HUES6 (cell line): ENCODE results near the gene SOS1.
"Not testable (repeated sequence)": the region's sequence is repeated elsewhere in the genome, so short reads cannot be mapped to it uniquely, and the experiment has no call there.

Source experiments
- H3K27ac ChIP-seq: 2 replicates; pipeline ENCODE4 v1.7.0; 2013; ENCODE audit warnings: low read depth, mild to moderate bottlenecking, low read length, inconsistent platforms
- H3K27me3 ChIP-seq: 2 replicates; pipeline ENCODE4 v1.6.1; 2013; ENCODE audit warnings: low read length; ENCODE audit not compliant: control insufficient read depth, insufficient read depth
- H3K36me3 ChIP-seq: 2 replicates; pipeline ENCODE4 v1.6.1; 2013; ENCODE audit warnings: low read length; ENCODE audit not compliant: control insufficient read depth, insufficient read depth
- H3K4me1 ChIP-seq: 2 replicates; pipeline ENCODE4 v1.6.1; 2013; ENCODE audit warnings: low read length; ENCODE audit not compliant: control insufficient read depth, insufficient read depth
- H3K4me3 ChIP-seq: 2 replicates; pipeline ENCODE4 v1.5.1; 2013; ENCODE audit warnings: low read depth, low read length
- H3K9ac ChIP-seq: one replicate; pipeline ENCODE4 v1.6.1; 2013; ENCODE audit warnings: mild to moderate bottlenecking, low read length
- H3K9me3 ChIP-seq: 2 replicates; pipeline ENCODE4 v1.6.1; 2013; ENCODE audit warnings: low read depth, low read length; ENCODE audit not compliant: control insufficient read depth, insufficient read depth

Gene SOS1

GRCh38 chr2:39120771-39121522, at the start of gene SOS1:
SOS1 (minus strand) TSS chr2:39121051; CDS start chr2:39120422, 629 bp downstream.
- Histone ChIP-seq H3K27ac (peak within 1 kb of the TSS; percentile 44), H3K4me1 (peaks cover 25% of the 10 kb centered on the region), H3K36me3 (no peaks in the 10 kb centered on the region), H3K4me3 (peak within 1 kb of the TSS; percentile 75), H3K9me3 (no peaks in the 10 kb centered on the region), H3K27me3 (no peaks in the 10 kb centered on the region), H3K9ac (peak within 1 kb of the TSS; percentile 75)

GRCh38 chr2:39164089-39164488, 43.2 kb upstream of the SOS1 start:
- H3K9me3 ChIP-seq = no peaks in the 10 kb centered on the region
- H3K4me1 ChIP-seq = peaks cover 6% of the 10 kb centered on the region; the same call in 1 of the 2 replicates
- no peaks in the 10 kb centered on the region for H3K27me3 ChIP-seq
- no peak overlapping the region for H3K4me3 ChIP-seq
- H3K27ac ChIP-seq = no peak overlapping the region
- no peaks in the 10 kb centered on the region for H3K36me3 ChIP-seq
- no peak overlapping the region for H3K9ac ChIP-seq

- Histone ChIP-seq H3K27me3 (no peaks in the 10 kb centered on the region), H3K27ac (no peak overlapping the region), H3K4me3 (no peak overlapping the region), H3K4me1 (peaks cover 6% of the 10 kb centered on the region; the same call in 1 of the 2 replicates), H3K36me3 (no peaks in the 10 kb centered on the region), H3K9me3 (no peaks in the 10 kb centered on the region), H3K9ac (no peak overlapping the region)
These were observed 40.1 kb upstream of the SOS1 start for GRCh38 chr2:39160982-39161381.

- no peaks in the 10 kb centered on the region for H3K9me3 ChIP-seq
- no peak overlapping the region for H3K27ac ChIP-seq
- no peaks in the 10 kb centered on the region for H3K36me3 ChIP-seq
- no peaks in the 10 kb centered on the region for H3K27me3 ChIP-seq
- no peak overlapping the region for H3K4me3 ChIP-seq
- H3K4me1 ChIP-seq = peaks cover 9% of the 10 kb centered on the region; the same call in 1 of the 2 replicates
- H3K9ac ChIP-seq = no peak overlapping the region
These were observed 38.4 kb upstream of the SOS1 start for GRCh38 chr2:39159283-39159682.

GRCh38 chr2:39158351-39158750, 37.5 kb upstream of the SOS1 start:
- no peaks in the 10 kb centered on the region for H3K27me3 ChIP-seq
- H3K27ac ChIP-seq = no peak overlapping the region
- no peaks in the 10 kb centered on the region for H3K9me3 ChIP-seq
- H3K4me1 ChIP-seq = peaks cover 9% of the 10 kb centered on the region; the same call in 1 of the 2 replicates
- H3K36me3 ChIP-seq = no peaks in the 10 kb centered on the region
- H3K4me3 ChIP-seq = no peak overlapping the region
- H3K9ac ChIP-seq = no peak overlapping the region

GRCh38 chr2:39156846-39157245, 36.0 kb upstream of the SOS1 start:
- peaks cover 3% of the 10 kb centered on the region; the same call in 1 of the 2 replicates for H3K4me1 ChIP-seq
- H3K27me3 ChIP-seq = no peaks in the 10 kb centered on the region
- no peak overlapping the region for H3K27ac ChIP-seq
- no peak overlapping the region for H3K9ac ChIP-seq
- no peaks in the 10 kb centered on the region for H3K36me3 ChIP-seq
- H3K9me3 ChIP-seq = no peaks in the 10 kb centered on the region
- H3K4me3 ChIP-seq = no peak overlapping the region

- H3K4me1 ChIP-seq = peaks cover 3% of the 10 kb centered on the region; the same call in 1 of the 2 replicates
- no peaks in the 10 kb centered on the region for H3K27me3 ChIP-seq
- no peaks in the 10 kb centered on the region for H3K9me3 ChIP-seq
- no peak overlapping the region for H3K4me3 ChIP-seq
- H3K9ac ChIP-seq = no peak overlapping the region
- H3K27ac ChIP-seq = no peak overlapping the region
- no peaks in the 10 kb centered on the region for H3K36me3 ChIP-seq
These were observed 35.3 kb upstream of the SOS1 start for GRCh38 chr2:39156107-39156506.

GRCh38 chr2:39155573-39155972, 34.7 kb upstream of the SOS1 start:
- not testable (repeated sequence) for H3K9me3 ChIP-seq, H3K4me1 ChIP-seq, H3K27ac ChIP-seq, H3K36me3 ChIP-seq, H3K4me3 ChIP-seq, H3K27me3 ChIP-seq, H3K9ac ChIP-seq

GRCh38 chr2:39154944-39155343, 34.1 kb upstream of the SOS1 start:
- no peaks in the 10 kb centered on the region for H3K36me3 ChIP-seq
- H3K9ac ChIP-seq = no peak overlapping the region

GRCh38 chr2:39153312-39153711, 32.5 kb upstream of the SOS1 start:
- Histone ChIP-seq H3K4me1 (peaks cover 3% of the 10 kb centered on the region; the same call in 1 of the 2 replicates), H3K9me3 (no peaks in the 10 kb centered on the region), H3K4me3 (no peak overlapping the region)

More at GRCh38 chr2:39154944-39155343, 34.1 kb upstream of the SOS1 start:
- H3K4me1 ChIP-seq = peaks cover 3% of the 10 kb centered on the region; the same call in 1 of the 2 replicates
- H3K4me3 ChIP-seq = no peak overlapping the region
- no peak overlapping the region for H3K27ac ChIP-seq
- H3K27me3 ChIP-seq = no peaks in the 10 kb centered on the region
- H3K9me3 ChIP-seq = no peaks in the 10 kb centered on the region

GRCh38 chr2:39152504-39152903, 31.7 kb upstream of the SOS1 start:
- H3K27ac ChIP-seq = no peak overlapping the region
- H3K36me3 ChIP-seq = no peaks in the 10 kb centered on the region
- H3K4me3 ChIP-seq = no peak overlapping the region
- H3K27me3 ChIP-seq = no peaks in the 10 kb centered on the region
- H3K9ac ChIP-seq = no peak overlapping the region
- no peaks in the 10 kb centered on the region for H3K9me3 ChIP-seq
- peaks cover 3% of the 10 kb centered on the region; the same call in 1 of the 2 replicates for H3K4me1 ChIP-seq

More at GRCh38 chr2:39153312-39153711, 32.5 kb upstream of the SOS1 start:
- Histone ChIP-seq H3K27me3 (no peaks in the 10 kb centered on the region), H3K9ac (no peak overlapping the region), H3K36me3 (no peaks in the 10 kb centered on the region), H3K27ac (no peak overlapping the region)
